ENCODE results near the gene ZNF346. TPM values are rescaled to one million over a fixed set of nuclear protein-coding genes. Genes with fewer than 3 reads are reported as not detected.
"Not testable (repeated sequence)": the region's sequence is repeated elsewhere in the genome, so short reads cannot be mapped to it uniquely, and the experiment has no call there.

Gene ZNF346
- total RNA-seq, 5 donors from 2014 or later (not counting 1 experiment from before 2014, with no cell fraction given) = 22.8 to 25.7 (median 24.8) TPM

GRCh38 chr5:177043958-177044357 is 21.5 kb downstream of the ZNF346 start:
- H3K4me1 ChIP-seq (ENCODE audit: control insufficient read depth in 1 of 2, extremely low read depth in 1 of 2, insufficient read depth in 2 of 2, low read length in 2 of 2) = no peaks in the 10 kb centered on the region
- H3K27me3 ChIP-seq (replicated peaks in 1 of 2; ENCODE audit: control insufficient read depth in 2 of 2, extremely low read depth in 1 of 2, insufficient read depth in 2 of 2, low read length in 1 of 2) = no peaks in the 10 kb centered on the region
- DNase-seq (no peak), ATAC-seq (replicated peaks in 1 of 4) (no peak)
- no peaks in the 10 kb centered on the region for H3K9me3 ChIP-seq
- Mint-ChIP-seq H3K27ac (no peak overlapping the region), H3K36me3 (peaks cover 43% of the 10 kb centered on the region), H3K4me3 (no peak overlapping the region), H3K4me1 (no peaks in the 10 kb centered on the region), H3K27me3 (no peaks in the 10 kb centered on the region), H3K9me3 (no peaks in the 10 kb centered on the region)
- POLR2A ChIA-PET = no interaction called here
- CTCF ChIA-PET = no interaction called here
- 86% methylated on average over 1 of the region's 1 CpG for WGBS (ENCODE audit: insufficient coverage)
- H3K4me3 ChIP-seq (ENCODE audit: control insufficient read depth in 1 of 2, extremely low read depth in 1 of 2, low read length in 1 of 2) = no peak overlapping the region
- no peak overlapping the region for H3K27ac ChIP-seq (ENCODE audit: low read length)
- H3K36me3 ChIP-seq (ENCODE audit: control insufficient read depth in 2 of 2, extremely low read depth in 1 of 2, insufficient read depth in 1 of 2, low read length in 1 of 2) = peaks cover 0 to 58% of the 10 kb centered on the region in 2 donors

GRCh38 chr5:177044641-177045040 is 22.1 kb downstream of the ZNF346 start:
- Histone ChIP-seq H3K36me3 (ENCODE audit: control insufficient read depth in 2 of 2, extremely low read depth in 1 of 2, insufficient read depth in 1 of 2, low read length in 1 of 2) (peaks cover 3 to 64% of the 10 kb centered on the region in 2 donors), H3K4me1 (ENCODE audit: control insufficient read depth in 1 of 2, extremely low read depth in 1 of 2, insufficient read depth in 2 of 2, low read length in 2 of 2) (no peaks in the 10 kb centered on the region), H3K9me3 (no peaks in the 10 kb centered on the region), H3K4me3 (ENCODE audit: control insufficient read depth in 1 of 2, extremely low read depth in 1 of 2, low read length in 1 of 2) (no peak overlapping the region), H3K27me3 (replicated peaks in 1 of 2; ENCODE audit: control insufficient read depth in 2 of 2, extremely low read depth in 1 of 2, insufficient read depth in 2 of 2, low read length in 1 of 2) (no peaks in the 10 kb centered on the region), H3K27ac (ENCODE audit: low read length) (no peak overlapping the region)
- ATAC-seq (replicated peaks in 1 of 4) (no peak), DNase-seq (no peak)
- POLR2A ChIA-PET = interaction anchor here in 1 of 2 donors (0.6 kb wide), 1 partner anchor 58 kb away, joined by 4 read pairs; no protein-coding TSS in a partner anchor
- no peaks in the 10 kb centered on the region for H3K27me3 Mint-ChIP-seq
- CTCF ChIA-PET = no interaction called here
- no peak overlapping the region for H3K4me3 Mint-ChIP-seq
- peaks cover 47% of the 10 kb centered on the region for H3K36me3 Mint-ChIP-seq
- H3K9me3 Mint-ChIP-seq = no peaks in the 10 kb centered on the region
- H3K27ac Mint-ChIP-seq = no peak overlapping the region
- no peaks in the 10 kb centered on the region for H3K4me1 Mint-ChIP-seq
- WGBS (ENCODE audit: insufficient coverage) = 80% methylated on average over 1 of the region's 1 CpG

DNA sequence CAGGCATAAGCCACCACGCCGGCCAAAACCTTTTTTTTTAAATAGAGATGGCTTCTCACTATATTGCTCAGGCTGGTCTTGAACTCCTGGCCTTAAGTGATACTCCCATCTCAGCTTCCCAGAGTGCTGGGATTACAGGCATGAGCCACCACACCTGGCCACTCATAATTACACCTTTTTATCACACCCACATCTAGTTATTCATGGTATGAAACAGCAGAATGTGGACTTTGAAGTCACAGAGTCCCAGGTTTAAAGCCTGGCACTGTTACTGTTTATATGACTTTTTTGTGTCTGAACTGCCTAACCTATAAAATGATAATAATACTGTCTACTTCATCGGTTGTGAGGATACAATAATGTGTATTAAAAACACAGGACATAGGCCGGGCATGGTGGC is 23.1 kb downstream of the ZNF346 start:
- Mint-ChIP-seq H3K27me3 (no peaks in the 10 kb centered on the region), H3K9me3 (no peaks in the 10 kb centered on the region), H3K36me3 (peaks cover 53% of the 10 kb centered on the region), H3K27ac (no peak overlapping the region), H3K4me3 (no peak overlapping the region), H3K4me1 (no peaks in the 10 kb centered on the region)
- WGBS (ENCODE audit: insufficient coverage) = 92% methylated on average over 2 of the region's 4 CpGs
- CTCF ChIA-PET = no interaction called here
- H3K36me3 ChIP-seq (ENCODE audit: control insufficient read depth in 2 of 2, extremely low read depth in 1 of 2, insufficient read depth in 1 of 2, low read length in 1 of 2) = peaks cover 6 to 71% of the 10 kb centered on the region in 2 donors
- no peaks in the 10 kb centered on the region for H3K4me1 ChIP-seq (ENCODE audit: control insufficient read depth in 1 of 2, extremely low read depth in 1 of 2, insufficient read depth in 2 of 2, low read length in 2 of 2)
- no peak overlapping the region for H3K27ac ChIP-seq (ENCODE audit: low read length)
- ATAC-seq (replicated peaks in 1 of 4) (no peak), DNase-seq (no peak)
- POLR2A ChIA-PET = interaction anchor here in 1 of 2 donors (0.6 kb wide), 1 partner anchor 59 kb away, joined by 4 read pairs; no protein-coding TSS in a partner anchor
- H3K27me3 ChIP-seq (replicated peaks in 1 of 2; ENCODE audit: control insufficient read depth in 2 of 2, extremely low read depth in 1 of 2, insufficient read depth in 2 of 2, low read length in 1 of 2) = no peaks in the 10 kb centered on the region
- no peaks in the 10 kb centered on the region for H3K9me3 ChIP-seq
- H3K4me3 ChIP-seq (ENCODE audit: control insufficient read depth in 1 of 2, extremely low read depth in 1 of 2, low read length in 1 of 2) = no peak overlapping the region

- H3K9me3 ChIP-seq; H3K9me3 Mint-ChIP-seq; H3K27me3 Mint-ChIP-seq; H3K27ac Mint-ChIP-seq; H3K27me3 ChIP-seq (replicated peaks in 1 of 2; ENCODE audit: control insufficient read depth in 2 of 2, extremely low read depth in 1 of 2, insufficient read depth in 2 of 2, low read length in 1 of 2); H3K4me3 ChIP-seq (ENCODE audit: control insufficient read depth in 1 of 2, extremely low read depth in 1 of 2, low read length in 1 of 2); DNase-seq; H3K4me3 Mint-ChIP-seq; H3K27ac ChIP-seq (ENCODE audit: low read length); POLR2A ChIA-PET; H3K4me1 Mint-ChIP-seq; ATAC-seq (replicated peaks in 1 of 4); CTCF ChIA-PET; H3K4me1 ChIP-seq (ENCODE audit: control insufficient read depth in 1 of 2, extremely low read depth in 1 of 2, insufficient read depth in 2 of 2, low read length in 2 of 2): not testable (repeated sequence)
- H3K36me3 Mint-ChIP-seq = peaks cover 50% of the 10 kb centered on the region
- no CpG with 5 or more reads among the region's 7 CpGs for WGBS (ENCODE audit: insufficient coverage)
- H3K36me3 ChIP-seq (ENCODE audit: control insufficient read depth in 2 of 2, extremely low read depth in 1 of 2, insufficient read depth in 1 of 2, low read length in 1 of 2) = peaks cover 13 to 62% of the 10 kb centered on the region in 2 donors
These were observed 26.0 kb downstream of the ZNF346 start for GRCh38 chr5:177048531-177048930.

- no peak overlapping the region for H3K4me3 Mint-ChIP-seq
- H3K4me1 Mint-ChIP-seq = no peaks in the 10 kb centered on the region
- Histone ChIP-seq H3K9me3 (no peaks in the 10 kb centered on the region), H3K36me3 (ENCODE audit: control insufficient read depth in 2 of 2, extremely low read depth in 1 of 2, insufficient read depth in 1 of 2, low read length in 1 of 2) (peaks cover 13 to 55% of the 10 kb centered on the region in 2 donors), H3K4me1 (ENCODE audit: control insufficient read depth in 1 of 2, extremely low read depth in 1 of 2, insufficient read depth in 2 of 2, low read length in 2 of 2) (no peaks in the 10 kb centered on the region), H3K27ac (ENCODE audit: low read length) (no peak overlapping the region), H3K27me3 (replicated peaks in 1 of 2; ENCODE audit: control insufficient read depth in 2 of 2, extremely low read depth in 1 of 2, insufficient read depth in 2 of 2, low read length in 1 of 2) (no peaks in the 10 kb centered on the region), H3K4me3 (ENCODE audit: control insufficient read depth in 1 of 2, extremely low read depth in 1 of 2, low read length in 1 of 2) (no peak overlapping the region)
- 98% methylated on average over 5 of the region's 5 CpGs for WGBS (ENCODE audit: insufficient coverage)
- DNase-seq (no peak), ATAC-seq (replicated peaks in 1 of 4) (no peak)
- H3K36me3 Mint-ChIP-seq = peaks cover 45% of the 10 kb centered on the region
- no peak overlapping the region for H3K27ac Mint-ChIP-seq
- no peaks in the 10 kb centered on the region for H3K9me3 Mint-ChIP-seq
- no peaks in the 10 kb centered on the region for H3K27me3 Mint-ChIP-seq
- CTCF ChIA-PET = interaction anchor here in 1 of 2 donors (0.6 kb wide), 1 partner anchor 394 kb away, joined by 4 read pairs; no protein-coding TSS in a partner anchor
- POLR2A ChIA-PET = no interaction called here
These were observed 26.8 kb downstream of the ZNF346 start for GRCh38 chr5:177049285-177049684.

- no peaks in the 10 kb centered on the region for H3K27me3 Mint-ChIP-seq
- no peak for DNase-seq
- WGBS (ENCODE audit: insufficient coverage) = 93% methylated on average over 9 of the region's 12 CpGs
- CTCF ChIA-PET = interaction anchor here in 1 of 2 donors (0.5 kb wide), 1 partner anchor 1341 kb away, joined by 3 read pairs; no protein-coding TSS in a partner anchor
- H3K27me3 ChIP-seq (replicated peaks in 1 of 2; ENCODE audit: control insufficient read depth in 2 of 2, extremely low read depth in 1 of 2, insufficient read depth in 2 of 2, low read length in 1 of 2) = no peaks in the 10 kb centered on the region
- H3K27ac ChIP-seq (ENCODE audit: low read length) = no peak overlapping the region
- H3K36me3 ChIP-seq (ENCODE audit: control insufficient read depth in 2 of 2, extremely low read depth in 1 of 2, insufficient read depth in 1 of 2, low read length in 1 of 2) = peaks cover 32 to 34% of the 10 kb centered on the region in 2 donors
- no peaks in the 10 kb centered on the region for H3K9me3 ChIP-seq
- no peaks in the 10 kb centered on the region for H3K4me1 ChIP-seq (ENCODE audit: control insufficient read depth in 1 of 2, extremely low read depth in 1 of 2, insufficient read depth in 2 of 2, low read length in 2 of 2)
- ATAC-seq (replicated peaks in 1 of 4) = no peak
- no peak overlapping the region for H3K4me3 Mint-ChIP-seq
- H3K4me3 ChIP-seq (ENCODE audit: control insufficient read depth in 1 of 2, extremely low read depth in 1 of 2, low read length in 1 of 2) = no peak overlapping the region
- no peak overlapping the region for H3K27ac Mint-ChIP-seq
- POLR2A ChIA-PET = interaction anchor here in 1 of 2 donors (0.6 kb wide), 1 partner anchor 34 kb away, joined by 8 read pairs; no protein-coding TSS in a partner anchor
- H3K4me1 Mint-ChIP-seq = no peaks in the 10 kb centered on the region
- H3K36me3 Mint-ChIP-seq = peaks cover 38% of the 10 kb centered on the region
- H3K9me3 Mint-ChIP-seq = no peaks in the 10 kb centered on the region
These were observed 42.2 kb downstream of the ZNF346 start for GRCh38 chr5:177064500-177065277.

All from T-cell (primary cell).